ENCODE results near the gene TMEM11.

TMEM11 gene

GRCh38 chr17:21214015-21214776 lies at the start of gene TMEM11:
TSS of gene TMEM11 (minus strand) at chr17:21214161. CDS start at chr17:21214152, 9 bp downstream.
- DNase-seq (ENCODE audit: low read depth): peak; percentile 94

GRCh38 chr17:21263376-21263775 lies 49.4 kb upstream of the TMEM11 start:
- DNase-seq (ENCODE audit: low read depth): no peak

GRCh38 chr17:21262259-21262993 lies 48.5 kb upstream of the TMEM11 start:
- DNase-seq (ENCODE audit: low read depth): no peak

GRCh38 chr17:21258593-21258992 lies 44.6 kb upstream of the TMEM11 start:
- no peak for DNase-seq (ENCODE audit: low read depth)

GRCh38 chr17:21253646-21254441 lies 39.9 kb upstream of the TMEM11 start:
- DNase-seq (ENCODE audit: low read depth): no peak

GRCh38 chr17:21252796-21253645 lies 39.1 kb upstream of the TMEM11 start, which contains the start of gene NATD1:
TSS of gene NATD1 (minus strand) at chr17:21253410. CDS start at chr17:21253264, 146 bp downstream.
- peak; percentile 62 for DNase-seq (ENCODE audit: low read depth)

GRCh38 chr17:21252289-21252795 lies 38.4 kb upstream of the TMEM11 start:
- no peak for DNase-seq (ENCODE audit: low read depth)

- no peak for DNase-seq (ENCODE audit: low read depth)
Measured at GRCh38 chr17:21251337-21252010, 37.5 kb upstream of the TMEM11 start.

GRCh38 chr17:21250854-21251253 lies 36.9 kb upstream of the TMEM11 start:
- DNase-seq (ENCODE audit: low read depth): no peak

GRCh38 chr17:21249920-21250703 lies 36.2 kb upstream of the TMEM11 start:
- DNase-seq (ENCODE audit: low read depth): no peak

GRCh38 chr17:21249086-21249795 lies 35.3 kb upstream of the TMEM11 start:
- DNase-seq (ENCODE audit: low read depth): no peak

- DNase-seq (ENCODE audit: low read depth): no peak
Measured at GRCh38 chr17:21248500-21248899, 34.5 kb upstream of the TMEM11 start.

GRCh38 chr17:21247552-21248258 lies 33.7 kb upstream of the TMEM11 start:
- no peak for DNase-seq (ENCODE audit: low read depth)

- DNase-seq (ENCODE audit: low read depth): no peak
Measured at GRCh38 chr17:21246698-21247097, 32.7 kb upstream of the TMEM11 start.

GRCh38 chr17:21245639-21246084 lies 31.7 kb upstream of the TMEM11 start:
- no peak for DNase-seq (ENCODE audit: low read depth)

GRCh38 chr17:21243516-21244303 lies 29.7 kb upstream of the TMEM11 start:
- no peak for DNase-seq (ENCODE audit: low read depth)

GRCh38 chr17:21242780-21243515 lies 29.0 kb upstream of the TMEM11 start:
- no peak for DNase-seq (ENCODE audit: low read depth)
